AG04450 (cell line): ENCODE results near the gene PSKH1. TPM values are rescaled to one million over a fixed set of nuclear protein-coding genes. Genes with fewer than 3 reads are reported as not detected.

Source experiments
- CTCF ChIA-PET: fragments of 300-600, 350-600 bp; formaldehyde crosslinking; extraction: SDS; loops from one replicate; lab custom pipeline; 2022; ENCODE audit warnings: antibody characterized with exemption, inconsistent platforms; lab: Charles Lee
- POLR2A ChIA-PET: fragments of 350-600 bp; formaldehyde crosslinking; extraction: SDS; loops from one replicate; lab custom pipeline; 2021; ENCODE audit warnings: antibody characterized with exemption, inconsistent platforms; lab: Yijun Ruan, JAX
- DNase-seq: peaks from one replicate; pipeline ENCODE4 v3.0.0-alpha.2; 2011; ENCODE audit warnings: low read depth, low spot score
- H3K27ac ChIP-seq: one replicate; pipeline ENCODE4 v1.5.1; 2012; ENCODE audit warnings: low read depth, low read length, control low read depth
- H3K27me3 ChIP-seq: one replicate; pipeline ENCODE4 v1.6.0; 2012; ENCODE audit warnings: low read length; ENCODE audit not compliant: control insufficient read depth, insufficient read depth
- H3K4me3 ChIP-seq: 2 replicates; pipeline ENCODE4 v1.5.1; 2011; ENCODE audit warnings: mild to moderate bottlenecking, low read depth, low read length, control low read depth
- H3K9me3 ChIP-seq: 2 replicates; pipeline ENCODE4 v1.5.1; 2012; ENCODE audit warnings: low read length; ENCODE audit not compliant: control insufficient read depth, insufficient read depth
- polyA plus RNA-seq: library from polyadenylated mRNA; depleted of rRNA; stranded (reverse); fragments of >200 nt; gene quantifications from 2 replicates; pipeline ENCODE4 v1.2.3, GENCODE V29; 2011
- TF ChIP-seq, protein P1 (sequence below): IDR thresholded peaks from 2 replicates; pipeline ENCODE4 v1.5.1; 2011; ENCODE audit warnings: low read depth, low read length, control low read depth, inconsistent platforms

Gene PSKH1
- polyA plus RNA-seq, 1 experiment = 18.2 TPM

DNA sequence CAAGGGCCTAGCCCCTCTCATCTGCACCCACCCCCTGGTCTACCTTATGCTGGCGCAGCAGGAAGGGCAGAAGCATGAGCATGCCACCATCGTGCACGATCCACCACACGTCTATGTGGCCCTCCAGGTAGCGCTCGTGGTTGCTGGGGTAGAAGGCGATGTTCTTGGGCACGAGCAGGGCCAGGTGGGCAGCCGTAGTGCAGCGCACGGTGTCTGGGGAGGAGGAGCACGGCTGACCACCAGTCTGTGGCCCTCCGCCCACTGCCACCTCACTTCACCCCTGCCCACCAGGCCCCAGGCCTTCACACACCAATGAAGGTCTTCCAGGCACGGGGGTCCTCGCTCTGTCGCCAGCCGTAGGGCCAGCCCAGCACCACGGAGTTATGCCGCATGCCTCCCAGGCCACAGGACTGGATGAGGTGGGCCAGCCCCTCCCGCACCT, 53.1 kb downstream of the PSKH1 start:
- Histone ChIP-seq H3K27me3 (no peaks in the 10 kb centered on the region), H3K9me3 (no peaks in the 10 kb centered on the region; the same call in 1 of the 2 replicates), H3K4me3 (no peak overlapping the region), H3K27ac (no peak overlapping the region)
- TF ChIP-seq, protein P1, sequence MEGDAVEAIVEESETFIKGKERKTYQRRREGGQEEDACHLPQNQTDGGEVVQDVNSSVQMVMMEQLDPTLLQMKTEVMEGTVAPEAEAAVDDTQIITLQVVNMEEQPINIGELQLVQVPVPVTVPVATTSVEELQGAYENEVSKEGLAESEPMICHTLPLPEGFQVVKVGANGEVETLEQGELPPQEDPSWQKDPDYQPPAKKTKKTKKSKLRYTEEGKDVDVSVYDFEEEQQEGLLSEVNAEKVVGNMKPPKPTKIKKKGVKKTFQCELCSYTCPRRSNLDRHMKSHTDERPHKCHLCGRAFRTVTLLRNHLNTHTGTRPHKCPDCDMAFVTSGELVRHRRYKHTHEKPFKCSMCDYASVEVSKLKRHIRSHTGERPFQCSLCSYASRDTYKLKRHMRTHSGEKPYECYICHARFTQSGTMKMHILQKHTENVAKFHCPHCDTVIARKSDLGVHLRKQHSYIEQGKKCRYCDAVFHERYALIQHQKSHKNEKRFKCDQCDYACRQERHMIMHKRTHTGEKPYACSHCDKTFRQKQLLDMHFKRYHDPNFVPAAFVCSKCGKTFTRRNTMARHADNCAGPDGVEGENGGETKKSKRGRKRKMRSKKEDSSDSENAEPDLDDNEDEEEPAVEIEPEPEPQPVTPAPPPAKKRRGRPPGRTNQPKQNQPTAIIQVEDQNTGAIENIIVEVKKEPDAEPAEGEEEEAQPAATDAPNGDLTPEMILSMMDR = no peak
- CTCF ChIA-PET = no interaction called here
- DNase-seq = no peak
- POLR2A ChIA-PET = interaction anchor here (0.9 kb wide), 1 partner anchor 14 kb away, joined by 4 read pairs; no protein-coding TSS in a partner anchor

DNA sequence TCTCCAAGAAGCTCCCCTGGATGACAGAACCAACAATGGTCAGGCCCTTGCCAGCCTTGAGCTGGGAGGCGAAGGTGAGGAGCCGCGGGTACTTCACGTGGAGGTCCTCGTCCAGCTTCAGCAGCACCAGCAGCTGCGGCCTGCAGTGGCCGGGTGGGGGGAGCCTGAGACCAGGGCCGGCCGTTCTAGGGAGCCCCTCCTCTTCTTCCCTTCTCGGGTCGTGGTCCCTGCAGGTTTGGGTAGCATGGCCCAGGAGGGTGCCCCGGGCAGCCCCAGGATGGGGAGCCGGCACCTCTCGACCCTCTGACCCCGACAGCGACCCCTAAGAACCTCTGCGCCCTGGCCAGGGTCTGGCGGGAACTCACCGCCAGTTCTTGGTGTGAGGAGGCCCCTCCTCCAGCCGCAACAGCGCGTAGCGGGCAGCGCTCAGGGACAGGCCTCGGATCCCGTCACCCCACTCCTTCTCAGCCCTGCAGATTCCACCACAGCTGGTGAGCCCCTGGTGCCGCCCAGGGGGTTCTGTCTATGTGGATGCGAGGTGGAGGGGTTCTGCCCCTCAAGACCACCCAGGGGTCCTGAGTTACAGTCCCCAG, 54.0 kb downstream of the PSKH1 start:
- no peak for DNase-seq
- POLR2A ChIA-PET = interaction anchor here (0.9 kb wide), 1 partner anchor 13 kb away, joined by 4 read pairs; no protein-coding TSS in a partner anchor
- no peaks in the 10 kb centered on the region for H3K27me3 ChIP-seq
- TF ChIP-seq, protein P1 = no peak
- no peak overlapping the region for H3K4me3 ChIP-seq
- CTCF ChIA-PET = no interaction called here
- no peak overlapping the region for H3K27ac ChIP-seq
- H3K9me3 ChIP-seq = no peaks in the 10 kb centered on the region; the same call in 1 of the 2 replicates

DNA sequence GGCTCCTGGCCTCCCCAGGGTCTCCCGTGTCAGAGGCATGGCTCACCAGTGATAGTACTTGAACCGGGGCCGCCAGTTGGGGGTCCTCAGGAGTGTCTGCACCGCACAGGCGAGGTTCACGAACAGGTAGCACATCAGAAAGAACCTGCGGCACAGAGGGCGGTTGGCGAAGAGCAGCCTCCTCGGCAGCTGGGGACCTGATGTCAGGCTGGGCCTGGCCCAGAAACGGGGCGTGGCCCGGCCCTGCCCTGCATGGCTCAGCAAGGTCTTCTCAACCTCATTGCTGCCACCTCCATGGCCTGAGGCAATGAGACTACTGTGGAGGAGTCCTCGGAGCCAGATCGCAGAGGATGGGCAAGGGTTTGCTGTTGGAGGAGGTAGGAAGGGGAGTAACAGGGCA, 55.0 kb downstream of the PSKH1 start:
- Histone ChIP-seq H3K4me3 (no peak overlapping the region), H3K27me3 (no peaks in the 10 kb centered on the region), H3K27ac (no peak overlapping the region), H3K9me3 (no peaks in the 10 kb centered on the region; the same call in 1 of the 2 replicates)
- no peak for DNase-seq
- TF ChIP-seq, protein P1 = no peak
- ChIA-PET CTCF (no interaction called here), POLR2A (no interaction called here)

DNA sequence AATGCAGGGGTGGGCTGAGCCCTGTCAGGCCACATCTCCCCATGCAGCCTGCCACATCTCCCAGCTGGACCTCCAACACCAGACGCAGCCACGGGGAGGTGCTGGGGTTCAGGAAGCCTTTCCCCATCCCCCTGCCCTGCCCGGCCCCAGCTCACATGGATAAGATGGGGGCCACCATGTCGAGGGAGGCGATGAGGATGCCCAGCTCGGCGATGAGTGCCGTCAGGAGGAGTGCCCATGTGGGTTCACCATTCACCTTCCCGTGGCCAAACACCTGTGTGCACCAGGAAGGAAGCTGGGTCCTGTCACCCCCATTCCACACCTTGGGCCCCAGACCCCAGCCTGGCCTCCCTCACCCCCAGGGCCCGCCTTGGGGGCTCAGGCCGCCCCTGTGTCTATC, 56.6 kb downstream of the PSKH1 start:
- ChIA-PET POLR2A (no interaction called here), CTCF (interaction anchor here (0.7 kb wide), 1 partner anchor 925 kb away, joined by 3 read pairs; no protein-coding TSS in a partner anchor)
- Histone ChIP-seq H3K27me3 (no peaks in the 10 kb centered on the region), H3K27ac (no peak overlapping the region), H3K9me3 (no peaks in the 10 kb centered on the region; the same call in 1 of the 2 replicates), H3K4me3 (no peak overlapping the region)
- TF ChIP-seq, protein P1 = no peak
- DNase-seq = no peak

DNA sequence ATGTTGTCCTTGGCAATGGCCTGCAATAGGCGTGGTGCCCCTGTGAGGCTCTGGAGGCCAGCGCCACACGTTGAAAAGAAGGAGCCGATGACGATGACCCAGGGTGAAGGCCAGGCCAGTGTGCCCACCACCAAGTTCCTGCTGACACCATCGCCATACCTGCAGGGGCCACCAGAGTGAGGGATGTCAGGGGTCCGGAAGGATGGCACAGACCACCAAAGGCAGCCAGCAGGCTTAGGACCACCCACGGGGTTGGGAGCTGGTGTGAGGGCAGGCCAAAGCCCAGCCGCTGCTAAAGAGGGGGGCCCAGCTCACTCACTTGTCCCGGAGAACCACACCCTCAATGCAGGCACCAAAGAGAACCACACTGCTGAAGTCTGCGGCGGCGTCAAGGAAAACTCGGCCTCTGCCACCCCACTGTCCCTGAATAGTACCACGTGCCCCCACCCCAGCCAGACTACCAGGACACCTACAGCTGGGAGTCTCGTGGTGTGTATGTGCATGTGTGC, 57.3 kb downstream of the PSKH1 start:
- CTCF ChIA-PET = no interaction called here
- Histone ChIP-seq H3K9me3 (no peaks in the 10 kb centered on the region; the same call in 1 of the 2 replicates), H3K27ac (no peak overlapping the region), H3K27me3 (no peaks in the 10 kb centered on the region), H3K4me3 (no peak overlapping the region)
- TF ChIP-seq, protein P1 = no peak
- POLR2A ChIA-PET = interaction anchor here (0.5 kb wide), 1 partner anchor 12 kb away, joined by 3 read pairs; no protein-coding TSS in a partner anchor
- DNase-seq = no peak
